Hepatocyte (in vitro differentiated cells): ENCODE results near the gene XRCC1. TPM values are rescaled to one million over a fixed set of nuclear protein-coding genes. Genes with fewer than 3 reads are reported as not detected.
A peak's percentile ranks its signal among the peaks of the same experiment; 100 is the strongest.

Experiments
- DNase-seq: peaks from one replicate; pipeline ENCODE4 v3.0.0-alpha.2; 2016; ENCODE audit warnings: low spot score
- H2AFZ ChIP-seq: fragments of 200-600 bp; sonication (generic); 2 replicates; pipeline ENCODE4 v1.6.0; 2016; ENCODE audit warnings: antibody characterized with exemption, mild to moderate bottlenecking
- H3K27ac ChIP-seq: fragments of 200-600 bp; sonication (generic); 2 replicates; pipeline ENCODE4 v1.5.1; 2016; ENCODE audit warnings: mild to moderate bottlenecking
- H3K27me3 ChIP-seq: fragments of 200-600 bp; sonication (generic); 2 replicates; pipeline ENCODE4 v1.6.1; 2016
- H3K36me3 ChIP-seq: fragments of 200-600 bp; sonication (generic); replicated peaks from 2 replicates; pipeline ENCODE4 v1.5.1; 2016; ENCODE audit warnings: low read depth; ENCODE audit not compliant: insufficient read depth
- H3K4me1 ChIP-seq: fragments of 200-600 bp; sonication (generic); 2 replicates; pipeline ENCODE4 v1.5.1; 2016; ENCODE audit warnings: mild to moderate bottlenecking, moderate library complexity; ENCODE audit not compliant: insufficient read depth
- H3K4me2 ChIP-seq: fragments of 200-600 bp; sonication (generic); 2 replicates; pipeline ENCODE4 v1.6.0; 2016
- H3K4me3 ChIP-seq: fragments of 200-600 bp; sonication (generic); 2 replicates; pipeline ENCODE4 v1.5.1; 2016; ENCODE audit warnings: mild to moderate bottlenecking
- H3K79me2 ChIP-seq: fragments of 200-600 bp; sonication (generic); 2 replicates; pipeline ENCODE4 v1.6.0; 2017; ENCODE audit warnings: mild to moderate bottlenecking
- H3K9me2 ChIP-seq: fragments of 200-600 bp; sonication (generic); replicated peaks from 2 replicates; pipeline ENCODE4 v1.6.0; 2017; ENCODE audit warnings: mild to moderate bottlenecking; ENCODE audit not compliant: insufficient read depth
- H3K9me3 ChIP-seq: fragments of 200-600 bp; sonication (generic); 2 replicates; pipeline ENCODE4 v1.5.1; 2016; ENCODE audit warnings: low read depth, mild to moderate bottlenecking
- H4K20me1 ChIP-seq: fragments of 200-600 bp; sonication (generic); 2 replicates; pipeline ENCODE4 v1.6.0; 2016; ENCODE audit warnings: mild to moderate bottlenecking; ENCODE audit not compliant: insufficient read depth, poor library complexity, severe bottlenecking
- EZH2 ChIP-seq: fragments of 200-600 bp; sonication (generic); IDR thresholded peaks from 2 replicates; pipeline ENCODE4 v1.6.1; 2016; ENCODE audit warnings: antibody characterized with exemption, mild to moderate bottlenecking, borderline replicate concordance
- EZH2phosphoT487 ChIP-seq: fragments of 200-600 bp; sonication (generic); IDR thresholded peaks from one replicate; pipeline ENCODE4 v1.6.1; 2018; ENCODE audit warnings: antibody characterized with exemption, mild to moderate bottlenecking, low read depth, moderate library complexity; ENCODE audit not compliant: unreplicated experiment, severe bottlenecking
- WGBS: methylation state at CpG from one replicate; pipeline ENCODE4 v1.1.6; 2016; ENCODE audit warnings: low lambda C conversion rate; ENCODE audit errors: missing lambda C conversion rate; 5-methylcytosine and 5-hydroxymethylcytosine counted together
- polyA plus RNA-seq: library from polyadenylated mRNA; unstranded; fragments of >200 nt; fragmentation: Nextera tagmentation; extraction: Ambion mirVana; gene quantifications from 2 replicates; pipeline ENCODE4 v1.2.1, GENCODE V29; 2016
- total RNA-seq: library from RNA; depleted of rRNA; stranded (reverse); fragments of >200 nt; gene quantifications from 2 replicates; pipeline ENCODE4 v1.2.3, GENCODE V29; 2014
- TF ChIP-seq, protein P1 (sequence below): fragments of 200-600 bp; sonication (generic); IDR thresholded peaks from 2 replicates; pipeline ENCODE4 v1.5.1; 2016; ENCODE audit warnings: antibody characterized with exemption, mild to moderate bottlenecking; ENCODE audit not compliant: poor library complexity

Gene XRCC1
- total and polyA plus RNA-seq, 2 experiments from 2014 or later, result 27.8 to 34.3 TPM

GRCh38 chr19:43575955-43576878, 890 bp upstream of the XRCC1 start:
- DNase-seq, result no peak
- Histone ChIP-seq H3K9me2 (no peaks in the 10 kb centered on the region), H3K27me3 (no peaks in the 10 kb centered on the region), H4K20me1 (no peaks in the 10 kb centered on the region), H3K79me2 (peaks cover 25% of the 10 kb centered on the region), H3K36me3 (no peaks in the 10 kb centered on the region), H3K4me1 (peaks cover 15% of the 10 kb centered on the region), H3K9me3 (no peaks in the 10 kb centered on the region), H3K4me3 (peak overlapping the region; percentile 0), H2AFZ (peak overlapping the region; percentile 73), H3K27ac (peak overlapping the region; percentile 71), H3K4me2 (peak overlapping the region; percentile 75)
- no peak for TF ChIP-seq EZH2phosphoT487
- TF ChIP-seq EZH2, result no peak
- TF ChIP-seq, protein P1, sequence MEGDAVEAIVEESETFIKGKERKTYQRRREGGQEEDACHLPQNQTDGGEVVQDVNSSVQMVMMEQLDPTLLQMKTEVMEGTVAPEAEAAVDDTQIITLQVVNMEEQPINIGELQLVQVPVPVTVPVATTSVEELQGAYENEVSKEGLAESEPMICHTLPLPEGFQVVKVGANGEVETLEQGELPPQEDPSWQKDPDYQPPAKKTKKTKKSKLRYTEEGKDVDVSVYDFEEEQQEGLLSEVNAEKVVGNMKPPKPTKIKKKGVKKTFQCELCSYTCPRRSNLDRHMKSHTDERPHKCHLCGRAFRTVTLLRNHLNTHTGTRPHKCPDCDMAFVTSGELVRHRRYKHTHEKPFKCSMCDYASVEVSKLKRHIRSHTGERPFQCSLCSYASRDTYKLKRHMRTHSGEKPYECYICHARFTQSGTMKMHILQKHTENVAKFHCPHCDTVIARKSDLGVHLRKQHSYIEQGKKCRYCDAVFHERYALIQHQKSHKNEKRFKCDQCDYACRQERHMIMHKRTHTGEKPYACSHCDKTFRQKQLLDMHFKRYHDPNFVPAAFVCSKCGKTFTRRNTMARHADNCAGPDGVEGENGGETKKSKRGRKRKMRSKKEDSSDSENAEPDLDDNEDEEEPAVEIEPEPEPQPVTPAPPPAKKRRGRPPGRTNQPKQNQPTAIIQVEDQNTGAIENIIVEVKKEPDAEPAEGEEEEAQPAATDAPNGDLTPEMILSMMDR, result no peak
- 84% methylated on average over 37 of the region's 37 CpGs for WGBS

DNA sequence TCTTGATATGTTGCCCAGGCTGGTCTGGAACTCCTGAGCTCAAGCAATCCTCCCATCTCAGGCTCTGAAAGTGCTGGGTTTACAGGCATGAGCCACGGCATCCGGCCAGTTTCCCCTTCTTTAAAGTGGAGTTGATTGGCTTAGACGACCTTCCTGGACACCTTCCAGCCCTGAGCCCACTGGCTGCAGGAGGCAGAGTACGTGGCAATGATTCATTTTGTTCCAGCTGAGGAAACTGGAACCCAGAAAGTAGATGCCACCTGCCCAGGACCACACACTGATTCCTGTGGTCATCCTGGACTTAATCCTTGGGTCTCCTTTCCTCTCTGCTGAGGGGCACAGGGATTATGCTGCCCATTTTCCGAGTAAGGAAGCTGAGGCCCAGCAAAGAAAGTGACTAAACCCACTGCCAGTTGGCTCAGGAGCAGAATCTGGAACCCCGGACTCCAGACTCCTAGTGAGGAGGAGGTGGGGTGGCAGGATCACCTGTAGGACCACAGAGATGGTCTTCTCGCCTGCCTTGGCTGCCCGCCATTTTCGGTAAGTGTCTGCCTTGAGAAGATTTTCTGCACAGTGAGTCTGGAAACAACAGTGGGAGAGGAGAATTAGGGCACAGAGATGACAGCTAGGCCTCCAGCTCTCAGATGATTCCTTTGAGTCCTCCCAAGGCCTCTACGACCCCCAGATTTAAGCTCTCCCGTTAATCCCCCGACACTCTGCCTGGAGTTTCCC, 737 bp downstream of the XRCC1 start:
- DNase-seq, result no peak

DNA sequence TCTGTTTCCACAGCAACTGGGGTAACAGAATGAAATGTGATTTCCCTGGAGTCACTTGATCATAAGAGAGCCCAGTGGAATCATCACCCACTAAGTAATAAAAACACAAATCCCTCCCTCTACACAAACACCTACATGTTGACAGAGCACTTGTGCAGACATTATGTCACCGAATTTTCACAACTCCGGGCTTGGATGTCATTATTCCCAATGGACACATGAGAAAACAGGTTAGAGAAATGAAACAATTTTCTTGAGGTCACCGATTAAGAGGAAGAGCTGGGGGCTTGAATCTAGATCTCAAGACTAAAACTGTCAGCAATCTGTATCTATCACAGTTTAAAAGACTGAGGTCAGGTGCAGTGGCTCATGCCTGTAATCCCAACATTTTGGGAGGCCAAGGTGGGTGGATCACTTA, 3.1 kb downstream of the XRCC1 start:
- peak; percentile 58 for DNase-seq
- H3K27ac ChIP-seq, result peak overlapping the region; percentile 75
- WGBS, result 69% methylated on average over 3 of the region's 3 CpGs
- H3K4me2 ChIP-seq, result peak overlapping the region; percentile 1
- no peaks in the 10 kb centered on the region for H3K36me3 ChIP-seq
- no peaks in the 10 kb centered on the region for H3K27me3 ChIP-seq
- no peaks in the 10 kb centered on the region for H3K9me2 ChIP-seq
- TF ChIP-seq EZH2phosphoT487, result no peak
- TF ChIP-seq, protein P1, result no peak
- no peak for TF ChIP-seq EZH2
- no peaks in the 10 kb centered on the region for H4K20me1 ChIP-seq
- no peak overlapping the region for H2AFZ ChIP-seq
- peaks cover 49% of the 10 kb centered on the region for H3K79me2 ChIP-seq
- peaks cover 8% of the 10 kb centered on the region for H3K4me1 ChIP-seq
- no peak overlapping the region for H3K4me3 ChIP-seq
- H3K9me3 ChIP-seq, result no peaks in the 10 kb centered on the region

More for the DNA sequence above, 737 bp downstream of the XRCC1 start:
- Histone ChIP-seq H4K20me1 (no peaks in the 10 kb centered on the region), H3K27me3 (no peaks in the 10 kb centered on the region), H3K79me2 (peaks cover 36% of the 10 kb centered on the region), H3K9me3 (no peaks in the 10 kb centered on the region), H3K4me3 (peak overlapping the region; percentile 50), H2AFZ (peak overlapping the region; percentile 84), H3K4me2 (peak overlapping the region; percentile 75), H3K9me2 (no peaks in the 10 kb centered on the region), H3K27ac (peak overlapping the region; percentile 83), H3K36me3 (no peaks in the 10 kb centered on the region), H3K4me1 (peaks cover 8% of the 10 kb centered on the region)
- WGBS, result 53% methylated on average over 12 of the region's 12 CpGs
- TF ChIP-seq, protein P1, result no peak
- TF ChIP-seq EZH2 (no peak), EZH2phosphoT487 (no peak)
